CD4-positive, alpha-beta T cell treated with Interleukin-10 for 1 hour (primary cell): ENCODE measurements around the gene METRN.
A peak's percentile ranks its signal among the peaks of the same experiment; 100 is the strongest.
"Not testable (repeated sequence)": the region's sequence is repeated elsewhere in the genome, so short reads cannot be mapped to it uniquely, and the experiment has no call there.

Experiments
- DNase-seq: peaks from one replicate; pipeline ENCODE4 v3.0.0-alpha.2; 2020

The METRN gene

GRCh38 chr16:678209-678857 lies 36.6 kb upstream of the METRN start:
- no peak for DNase-seq

GRCh38 chr16:678858-679813 lies 35.8 kb upstream of the METRN start:
- peak; percentile 63 for DNase-seq

GRCh38 chr16:679814-680624 lies 34.9 kb upstream of the METRN start, which contains the start of gene STUB1:
TSS of gene STUB1 (plus strand) at chr16:680410. CDS start at chr16:680526, 116 bp downstream.
- DNase-seq: peak; percentile 88

GRCh38 chr16:680625-680945 lies 34.3 kb upstream of the METRN start:
- no peak for DNase-seq

DNA sequence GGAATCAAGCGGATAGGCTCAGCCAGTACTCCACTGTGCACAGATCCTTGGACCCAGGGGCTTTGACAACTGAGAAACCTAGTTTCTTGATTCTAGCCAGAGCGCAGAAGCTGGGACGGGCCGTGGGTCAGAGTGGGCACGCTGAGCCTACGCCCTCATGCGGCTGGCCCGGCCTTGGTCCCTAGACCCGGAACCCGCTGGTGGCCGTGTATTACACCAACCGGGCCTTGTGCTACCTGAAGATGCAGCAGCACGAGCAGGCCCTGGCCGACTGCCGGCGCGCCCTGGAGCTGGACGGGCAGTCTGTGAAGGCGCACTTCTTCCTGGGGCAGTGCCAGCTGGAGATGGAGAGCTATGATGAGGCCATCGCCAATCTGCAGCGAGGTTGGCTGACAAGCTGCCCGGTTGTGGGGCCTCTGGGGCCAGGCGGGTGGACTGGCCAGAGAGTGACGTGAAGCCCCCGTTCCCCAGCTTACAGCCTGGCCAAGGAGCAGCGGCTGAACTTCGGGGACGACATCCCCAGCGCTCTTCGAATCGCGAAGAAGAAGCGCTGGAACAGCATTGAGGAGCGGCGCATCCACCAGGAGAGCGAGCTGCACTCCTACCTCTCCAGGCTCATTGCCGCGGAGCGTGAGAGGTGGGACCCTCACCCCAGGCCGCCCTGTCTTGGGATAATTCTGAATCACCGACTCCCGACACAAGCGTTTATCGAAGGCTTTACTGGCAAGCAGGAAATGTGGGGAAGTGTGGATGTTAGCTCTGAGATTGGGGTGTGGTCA lies 33.8 kb upstream of the METRN start:
- DNase-seq: no peak

GRCh38 chr16:681746-682427 lies 33.0 kb upstream of the METRN start:
- DNase-seq: no peak

DNA sequence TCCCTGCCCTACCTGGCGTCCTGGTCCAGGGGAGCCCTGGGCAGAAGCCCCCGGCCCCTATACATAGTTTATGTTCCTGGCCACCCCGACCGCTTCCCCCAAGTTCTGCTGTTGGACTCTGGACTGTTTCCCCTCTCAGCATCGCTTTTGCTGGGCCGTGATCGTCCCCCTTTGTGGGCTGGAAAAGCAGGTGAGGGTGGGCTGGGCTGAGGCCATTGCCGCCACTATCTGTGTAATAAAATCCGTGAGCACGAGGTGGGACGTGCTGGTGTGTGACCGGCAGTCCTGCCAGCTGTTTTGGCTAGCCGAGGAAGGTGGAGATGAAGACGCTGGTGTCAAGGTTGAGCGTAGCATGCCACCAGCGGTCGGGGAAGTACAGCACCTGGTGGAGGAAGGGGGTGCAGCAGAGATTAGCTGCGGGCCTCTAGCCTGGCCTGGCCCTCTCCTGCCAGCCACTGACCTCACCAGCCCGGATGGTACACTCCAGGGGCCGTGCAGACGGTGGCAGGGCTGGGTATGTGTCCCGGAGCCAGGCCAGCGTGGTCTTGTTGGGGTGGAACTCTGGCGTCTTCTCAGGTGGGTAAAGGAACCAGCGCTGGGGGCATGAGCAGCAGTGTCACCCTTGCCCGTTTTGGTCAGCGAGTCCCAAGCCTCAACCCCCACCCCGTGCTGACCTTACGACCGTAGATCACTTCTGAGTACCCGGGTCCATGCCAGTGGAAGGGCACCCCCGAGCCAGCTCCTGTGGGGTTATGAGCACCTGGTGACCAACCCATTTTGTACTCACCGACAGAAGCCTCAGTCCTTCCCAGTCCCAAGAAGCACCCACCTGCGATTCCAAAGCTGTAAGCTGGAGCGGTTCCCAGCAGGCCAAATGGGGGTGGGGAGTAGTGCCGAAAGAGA lies 32.2 kb upstream of the METRN start:
- DNase-seq: no peak

DNA sequence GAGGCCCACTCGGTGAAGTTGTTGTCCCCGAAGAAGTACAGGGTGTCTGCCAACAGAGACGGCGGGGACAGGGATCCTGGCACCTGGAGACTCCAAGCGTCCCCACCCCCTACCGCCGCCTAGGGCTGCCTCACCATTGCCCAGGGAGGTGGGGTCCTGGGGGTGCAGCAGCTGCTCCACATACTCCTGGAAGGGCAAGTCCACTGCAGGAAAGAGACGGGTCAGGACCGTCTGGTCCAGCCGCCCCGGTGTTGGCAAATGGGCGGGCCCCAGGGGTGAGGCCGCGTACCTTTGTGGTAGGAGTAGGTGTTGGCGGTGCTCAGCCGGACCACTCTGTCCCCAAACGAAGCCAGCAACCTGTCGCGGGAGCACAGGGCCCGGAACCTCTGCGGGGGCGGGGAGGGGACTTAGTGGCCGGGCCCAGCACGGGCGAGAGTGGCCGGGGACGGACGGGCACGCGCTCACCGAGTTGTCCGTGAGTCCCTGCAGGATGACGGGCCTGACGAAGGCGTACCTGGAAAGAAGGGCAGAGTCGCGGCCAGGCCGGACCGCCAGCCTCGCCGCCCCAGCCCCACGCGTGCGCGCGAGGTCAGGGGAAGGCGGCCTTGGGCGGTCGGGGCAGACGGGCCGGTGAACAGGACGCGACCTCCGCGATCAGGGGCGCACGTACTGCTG lies 31.4 kb upstream of the METRN start:
- DNase-seq: no peak

DNA sequence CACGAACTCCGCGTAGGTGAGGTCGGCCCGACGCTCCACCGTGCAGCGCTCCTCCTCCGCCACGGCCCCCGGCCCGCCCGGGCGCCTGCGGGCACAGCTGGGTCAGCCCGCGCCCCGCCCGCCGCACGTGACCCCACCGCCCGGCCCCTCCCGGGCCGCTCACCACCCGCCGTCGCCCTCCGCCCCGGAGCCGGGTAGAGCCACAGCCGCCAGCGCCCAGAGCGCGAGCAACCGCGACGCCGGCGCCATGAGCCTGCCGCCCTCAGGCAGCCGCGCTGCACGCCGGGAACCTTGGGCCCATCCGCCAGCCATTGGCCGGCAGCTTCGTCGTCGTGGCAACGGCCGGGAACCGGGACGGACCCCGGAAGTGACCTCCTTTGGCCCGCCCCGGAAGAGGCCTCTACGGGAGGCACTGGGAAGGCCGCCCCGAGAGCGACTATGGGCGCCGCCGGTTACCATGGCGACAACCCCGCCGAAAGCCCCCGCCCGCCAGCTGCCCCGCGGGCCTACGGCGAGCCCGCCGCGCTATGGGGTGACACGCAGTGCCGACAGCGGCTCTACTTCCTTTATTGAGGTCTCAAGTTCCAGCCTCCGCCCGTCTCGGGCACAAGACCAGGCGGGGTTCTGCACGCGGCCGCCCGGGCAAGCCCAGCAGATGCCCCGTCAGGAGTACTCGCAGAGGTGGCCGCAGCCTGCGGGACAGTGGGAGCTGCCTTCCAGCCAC lies 30.7 kb upstream of the METRN start, which contains the start of gene JMJD8:
Gene JMJD8, minus strand, starts transcription at position 264 of the 724 bp plus-strand sequence. Its CDS starts 15 bp downstream, at position 249.
- peak; percentile 98 for DNase-seq

DNA sequence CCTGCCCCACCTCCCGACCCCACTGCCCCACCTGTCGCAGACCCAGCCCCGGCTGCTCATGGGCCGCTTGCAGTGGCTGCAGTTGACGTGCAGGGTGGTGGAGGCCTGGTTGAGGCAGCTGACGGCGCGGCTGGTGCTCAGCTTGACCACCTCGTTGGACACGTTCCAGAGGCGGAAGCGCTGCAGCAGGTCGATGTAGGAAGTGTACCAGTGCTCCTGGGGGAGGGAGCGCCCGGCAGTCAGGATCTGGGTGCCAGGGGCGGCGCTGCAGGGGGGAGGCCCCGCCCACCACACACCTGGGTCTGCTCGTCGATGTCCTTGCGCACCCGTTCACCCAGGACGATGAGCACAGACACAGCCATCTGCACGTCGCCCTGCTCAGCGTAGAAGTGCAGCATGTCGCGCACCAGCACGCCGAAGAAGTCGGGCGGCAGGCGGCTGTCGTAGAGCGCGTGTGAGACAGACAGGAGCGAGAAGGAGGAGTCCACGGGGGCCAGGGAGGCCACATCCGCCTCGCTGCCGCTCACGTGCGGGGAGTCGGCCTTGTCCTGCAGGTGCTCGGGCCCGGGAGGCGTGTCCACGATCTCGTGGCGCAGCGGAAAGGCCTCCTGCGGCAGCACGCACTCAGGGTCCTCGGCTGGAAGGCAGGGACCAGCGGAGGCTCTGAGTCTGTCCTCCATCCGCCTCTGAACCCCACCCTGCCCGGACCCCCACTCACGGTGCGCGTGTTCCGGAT lies 29.8 kb upstream of the METRN start:
- no peak for DNase-seq

DNA sequence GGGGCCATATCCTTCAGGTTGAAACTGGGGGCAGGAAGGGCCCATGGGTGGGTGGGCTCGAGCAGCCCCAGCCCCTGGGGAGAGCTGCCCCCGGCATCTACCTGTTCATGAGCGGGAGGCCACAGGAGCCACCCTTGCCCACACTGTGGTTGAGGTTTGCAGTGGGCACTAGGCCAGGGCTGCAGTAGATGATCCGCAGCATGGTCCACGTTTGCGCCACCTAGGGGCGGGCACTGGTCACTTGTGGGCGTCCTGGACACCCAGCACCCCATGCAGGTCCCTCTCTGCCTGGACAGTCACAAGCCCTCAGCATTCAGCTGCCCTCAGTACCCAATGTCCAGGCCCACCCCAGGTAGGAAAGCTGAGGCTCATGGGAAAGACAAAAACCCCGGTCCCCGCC lies 29.0 kb upstream of the METRN start:
- no peak for DNase-seq

DNA sequence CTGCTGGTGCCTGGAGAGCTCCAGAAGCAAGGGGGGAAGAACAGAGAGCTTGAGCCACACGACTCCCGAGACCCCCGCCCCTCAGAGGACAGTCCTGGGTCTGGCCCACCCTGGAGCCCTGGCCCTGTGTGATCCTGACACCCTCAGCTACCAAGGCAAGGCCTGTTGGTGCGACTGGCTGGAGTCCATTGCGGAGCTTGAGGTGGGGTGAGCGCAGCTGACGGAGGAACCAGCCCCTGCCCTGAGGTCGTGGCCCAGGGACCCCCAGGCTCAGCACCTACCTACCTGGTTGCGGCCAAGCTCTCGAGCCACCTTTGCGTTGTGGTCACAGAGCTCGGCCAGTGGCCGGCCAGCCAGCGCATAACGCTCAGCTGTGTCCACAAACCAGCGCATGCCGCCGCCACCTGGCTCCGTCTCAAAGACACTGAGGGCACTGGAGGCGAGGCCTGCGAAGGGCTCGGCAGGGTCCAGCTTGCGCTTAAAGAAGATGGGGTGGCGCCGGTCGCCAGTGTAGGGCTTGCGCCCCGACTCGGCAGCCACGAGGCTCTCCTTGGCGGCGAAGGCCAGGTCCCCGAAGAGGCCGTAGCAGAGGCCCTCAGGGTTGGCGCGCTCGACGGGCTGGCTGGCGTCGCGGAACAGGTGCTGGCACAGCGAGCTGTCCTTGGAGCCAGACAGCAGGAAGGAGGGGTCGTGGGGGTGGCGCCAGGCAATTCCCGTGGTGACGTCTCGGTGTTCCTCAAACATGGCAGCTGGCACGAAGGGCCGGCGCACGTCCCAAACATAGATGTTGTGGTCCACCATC lies 28.3 kb upstream of the METRN start:
- no peak for DNase-seq

DNA sequence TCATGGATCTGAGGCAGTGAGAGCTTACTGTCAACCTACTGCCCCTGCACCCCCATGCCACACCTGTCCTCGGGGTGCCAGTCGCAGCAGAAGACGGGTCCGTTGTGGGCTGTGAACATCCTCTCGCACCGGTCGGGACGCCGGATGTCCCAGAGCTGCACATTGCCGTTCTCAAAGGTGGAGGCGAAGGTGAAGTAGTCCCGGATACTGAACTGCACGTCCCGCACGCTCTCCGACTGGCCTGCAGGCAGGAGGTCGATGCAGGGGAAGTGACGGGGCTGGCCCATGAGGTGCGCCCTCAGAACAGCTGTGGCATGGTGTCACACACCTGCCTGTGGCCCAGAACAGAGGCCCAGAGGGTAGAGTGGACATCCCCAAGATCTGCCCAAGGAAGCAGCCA lies 27.4 kb upstream of the METRN start:
- DNase-seq: no peak

DNA sequence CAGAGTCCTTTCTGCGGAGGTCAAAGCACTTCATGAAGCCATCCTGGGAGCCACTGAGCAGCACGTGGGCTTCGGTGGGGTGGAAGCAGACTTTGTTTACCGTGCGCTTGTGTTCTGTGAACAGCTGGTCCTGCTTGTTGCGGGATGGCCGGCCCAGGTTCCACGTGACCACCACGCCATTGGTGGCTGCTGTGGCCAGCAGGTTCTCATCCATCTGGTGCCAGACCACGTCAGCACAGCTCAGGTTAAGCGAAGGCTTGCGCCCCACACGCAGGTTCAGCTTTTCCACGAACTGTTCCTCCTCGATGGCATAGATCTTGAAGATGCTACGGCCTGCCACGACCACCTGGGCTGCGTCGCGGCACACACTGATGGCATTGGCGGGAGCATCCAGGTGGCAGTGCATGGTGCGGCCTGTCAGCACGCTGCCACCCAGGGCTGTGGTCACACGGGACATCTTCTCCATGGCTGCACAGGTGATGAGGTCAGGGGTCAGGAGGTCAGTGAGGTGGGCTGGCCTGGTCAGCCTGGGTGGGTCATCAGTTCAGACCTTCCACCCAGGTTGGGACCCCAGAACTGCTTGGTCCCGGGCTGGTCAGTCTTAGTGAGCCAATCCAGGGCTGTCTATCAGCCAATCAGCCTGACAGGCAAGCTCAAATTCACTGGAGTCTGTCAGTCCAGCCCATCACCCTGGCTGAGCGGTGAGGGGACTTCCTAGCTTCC lies 25.6 kb upstream of the METRN start:
- no peak for DNase-seq

DNA sequence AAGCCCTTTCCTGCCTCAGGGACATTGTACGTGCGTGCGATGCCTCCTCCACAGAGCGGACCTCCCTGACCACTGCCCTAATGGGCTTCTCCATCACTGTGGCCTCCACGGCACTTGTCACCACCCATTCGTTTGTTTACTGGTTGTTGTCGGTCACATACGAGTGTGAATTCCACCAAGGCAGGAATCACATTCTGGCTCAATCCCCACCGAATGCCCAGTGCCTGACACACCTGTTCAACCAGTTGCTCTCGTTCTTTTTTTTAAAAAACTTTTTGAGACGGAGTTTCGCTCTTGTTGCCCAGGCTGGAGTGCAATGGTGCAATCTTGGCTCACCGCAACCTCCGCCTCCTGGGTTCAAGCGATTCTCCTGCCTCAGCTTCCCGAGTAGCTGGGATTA lies 23.7 kb upstream of the METRN start:
- not testable (repeated sequence) for DNase-seq

DNA sequence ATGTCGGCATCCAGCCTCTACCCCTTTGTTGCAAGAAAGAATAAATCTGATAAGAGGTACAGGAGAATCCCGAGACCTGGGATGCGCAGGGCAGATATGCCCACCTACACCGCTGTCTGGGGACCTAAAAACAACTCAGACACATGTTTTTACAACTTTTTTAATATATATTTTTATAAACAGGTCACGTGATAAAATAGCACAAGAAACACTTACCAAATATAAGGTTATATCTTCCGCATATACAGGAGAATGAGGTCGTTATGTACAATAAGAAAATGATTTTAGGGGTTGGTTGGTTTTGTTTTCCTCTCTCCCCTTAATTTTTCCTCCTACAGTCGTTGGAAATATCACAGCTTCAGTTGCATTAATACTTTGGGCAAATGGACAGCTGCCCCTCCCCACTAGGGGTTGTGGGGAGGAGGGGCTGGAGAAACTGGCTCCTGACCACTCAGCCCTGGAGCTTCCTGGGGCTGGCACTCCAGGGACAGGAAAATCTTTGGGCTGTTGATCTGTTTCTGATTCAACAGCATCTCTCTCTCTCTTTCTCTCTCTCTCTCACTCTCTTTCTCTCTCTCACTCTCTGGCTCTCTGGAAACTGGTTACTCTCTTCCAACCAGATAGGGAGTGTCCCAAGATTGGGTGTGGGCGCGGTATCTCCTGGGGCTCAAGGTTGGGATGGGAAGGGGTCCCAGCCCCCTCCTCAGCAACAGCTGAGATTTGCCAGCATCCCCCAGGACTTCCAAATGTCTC lies 22.4 kb upstream of the METRN start:
- DNase-seq: no peak
